Memory B cell (primary cell): ENCODE measurements around the gene PDE4D.
A peak's percentile ranks its signal among the peaks of the same experiment; 100 is the strongest.

Experiments used
- ATAC-seq: fragments of 150-1000 bp; cut with Tn5 transposase; 2 replicates; pipeline ENCODE4 v1.10.0; 2021; ENCODE audit warnings: low read depth, mild to moderate bottlenecking, moderate library complexity
- DNase-seq, 2 donors: peaks; one replicate each; pipeline ENCODE4 v3.0.0; 2022; ENCODE audit warnings: low spot score in 2 of 2
- H3K27ac Mint-ChIP-seq: one replicate; pipeline ENCODE4 v1.8.0; 2022; ENCODE audit warnings: mild to moderate bottlenecking, moderate library complexity, mixed read lengths
- H3K27me3 Mint-ChIP-seq: one replicate; pipeline ENCODE4 v1.8.0; 2022; ENCODE audit warnings: mixed read lengths
- H3K36me3 Mint-ChIP-seq: one replicate; pipeline ENCODE4 v1.8.0; 2022; ENCODE audit warnings: mild to moderate bottlenecking, mixed read lengths
- H3K4me1 Mint-ChIP-seq: one replicate; pipeline ENCODE4 v1.8.0; 2022; ENCODE audit warnings: mixed read lengths
- H3K4me3 Mint-ChIP-seq: one replicate; pipeline ENCODE4 v1.8.0; 2022; ENCODE audit warnings: mild to moderate bottlenecking, moderate library complexity, mixed read lengths
- H3K9me3 Mint-ChIP-seq: one replicate; pipeline ENCODE4 v1.8.0; 2022; ENCODE audit warnings: mixed read lengths

PDE4D gene

DNA sequence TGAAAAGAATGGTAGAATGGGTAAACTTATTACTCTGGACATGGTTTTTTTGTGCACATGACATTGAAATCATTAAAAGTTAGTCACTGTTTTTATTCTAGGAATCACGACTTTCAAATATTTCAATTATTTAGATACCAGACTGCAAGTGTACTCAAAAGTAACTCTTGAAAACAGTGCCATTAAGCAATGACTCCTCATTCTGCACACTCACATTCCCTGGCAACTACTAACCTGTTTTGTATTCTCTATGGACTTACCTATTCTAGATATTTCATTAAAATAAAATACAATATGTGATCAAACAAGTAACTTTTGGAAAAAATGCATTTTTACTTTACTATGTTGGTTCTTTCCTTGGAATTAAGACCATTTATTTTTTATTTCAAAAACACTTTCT, 607.0 kb downstream of the PDE4D start:
- DNase-seq = no peak
- ATAC-seq = no peak
- Mint-ChIP-seq H3K27me3 (peaks cover 2% of the 10 kb centered on the region), H3K4me1 (no peaks in the 10 kb centered on the region), H3K4me3 (no peak overlapping the region), H3K27ac (no peak overlapping the region), H3K36me3 (no peaks in the 10 kb centered on the region), H3K9me3 (no peaks in the 10 kb centered on the region)

DNA sequence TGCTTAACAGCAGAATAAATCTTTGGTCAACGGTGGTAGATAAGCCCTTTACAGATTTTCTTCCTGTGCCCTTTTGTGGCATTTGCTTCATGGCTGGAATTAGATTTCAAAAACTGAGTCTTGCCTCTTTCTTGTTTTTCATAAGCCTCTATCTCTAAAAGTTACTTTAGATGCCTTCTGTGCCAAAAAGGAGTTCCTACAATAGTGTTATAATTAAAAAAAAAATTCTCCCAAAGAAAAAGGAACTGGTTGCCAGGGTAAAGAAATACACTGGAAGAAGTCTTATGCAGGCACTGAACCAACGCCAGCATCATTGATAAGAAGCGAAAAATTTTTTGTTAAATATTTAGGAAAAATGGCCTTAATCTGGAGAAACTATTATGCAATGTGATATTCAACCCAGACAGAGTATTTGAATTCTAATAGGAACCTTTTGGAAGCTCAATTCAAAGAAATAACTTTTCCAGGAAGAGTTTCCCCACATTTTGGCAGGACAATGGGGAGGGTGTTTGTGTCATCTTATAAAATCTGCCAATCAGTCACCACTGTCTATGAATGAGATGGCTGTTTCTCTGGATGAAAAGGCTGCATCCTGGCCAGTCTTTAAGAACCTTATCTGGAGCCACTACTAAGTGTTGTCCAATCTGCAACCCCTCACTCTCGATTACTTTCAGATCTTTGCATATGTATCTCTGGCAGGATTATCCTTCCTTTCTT, 608.1 kb downstream of the PDE4D start:
- ATAC-seq (no peak), DNase-seq (no peak)
- no peak overlapping the region for H3K27ac Mint-ChIP-seq
- no peaks in the 10 kb centered on the region for H3K36me3 Mint-ChIP-seq
- H3K4me3 Mint-ChIP-seq = no peak overlapping the region
- peaks cover 2% of the 10 kb centered on the region for H3K27me3 Mint-ChIP-seq
- no peaks in the 10 kb centered on the region for H3K4me1 Mint-ChIP-seq
- no peaks in the 10 kb centered on the region for H3K9me3 Mint-ChIP-seq

DNA sequence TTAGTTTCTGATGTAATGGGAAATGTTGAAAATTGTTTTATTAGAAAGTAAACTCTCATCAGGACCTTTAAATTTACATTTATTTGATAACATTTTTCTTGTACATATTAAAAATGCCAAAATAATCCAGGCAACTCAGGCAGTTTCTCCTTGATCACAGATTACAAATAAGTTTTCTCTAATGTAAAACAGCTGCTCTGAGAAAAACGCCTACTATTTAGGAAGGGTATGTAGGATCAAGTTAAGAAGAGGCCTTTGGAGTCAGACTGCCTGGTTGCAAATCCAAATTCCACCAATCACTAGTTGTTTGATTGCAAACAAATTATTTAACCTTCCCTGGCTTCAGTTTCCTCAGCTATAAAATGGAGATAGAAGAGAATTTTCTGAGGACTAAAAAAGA, 610.8 kb downstream of the PDE4D start:
- H3K27ac Mint-ChIP-seq = no peak overlapping the region
- H3K9me3 Mint-ChIP-seq = no peaks in the 10 kb centered on the region
- DNase-seq = no peak
- peaks cover 2% of the 10 kb centered on the region for H3K27me3 Mint-ChIP-seq
- H3K36me3 Mint-ChIP-seq = no peaks in the 10 kb centered on the region
- ATAC-seq = no peak
- peaks cover 3% of the 10 kb centered on the region for H3K4me1 Mint-ChIP-seq
- no peak overlapping the region for H3K4me3 Mint-ChIP-seq

DNA sequence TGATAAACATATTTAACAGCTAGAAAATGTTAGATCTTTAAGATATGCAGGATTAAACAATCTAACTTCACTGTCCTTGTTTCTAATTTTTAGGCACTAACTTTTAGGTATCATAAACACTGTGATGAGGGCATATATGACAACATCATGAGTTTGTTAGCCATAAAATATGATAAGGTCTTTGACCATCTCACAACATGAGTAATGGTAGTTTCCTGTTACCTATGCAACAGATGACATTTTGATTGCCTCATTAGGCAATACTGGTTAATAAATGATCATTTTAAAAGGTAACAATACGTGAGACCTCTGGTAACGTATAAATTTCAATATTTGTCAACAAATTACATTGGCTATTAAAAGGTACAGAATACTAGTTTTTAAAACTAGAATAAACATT, 613.5 kb downstream of the PDE4D start:
- H3K4me1 Mint-ChIP-seq = peaks cover 10% of the 10 kb centered on the region
- ATAC-seq (no peak), DNase-seq (no peak)
- H3K27ac Mint-ChIP-seq = no peak overlapping the region
- H3K4me3 Mint-ChIP-seq = no peak overlapping the region
- H3K9me3 Mint-ChIP-seq = no peaks in the 10 kb centered on the region
- H3K27me3 Mint-ChIP-seq = peaks cover 2% of the 10 kb centered on the region
- no peaks in the 10 kb centered on the region for H3K36me3 Mint-ChIP-seq

DNA sequence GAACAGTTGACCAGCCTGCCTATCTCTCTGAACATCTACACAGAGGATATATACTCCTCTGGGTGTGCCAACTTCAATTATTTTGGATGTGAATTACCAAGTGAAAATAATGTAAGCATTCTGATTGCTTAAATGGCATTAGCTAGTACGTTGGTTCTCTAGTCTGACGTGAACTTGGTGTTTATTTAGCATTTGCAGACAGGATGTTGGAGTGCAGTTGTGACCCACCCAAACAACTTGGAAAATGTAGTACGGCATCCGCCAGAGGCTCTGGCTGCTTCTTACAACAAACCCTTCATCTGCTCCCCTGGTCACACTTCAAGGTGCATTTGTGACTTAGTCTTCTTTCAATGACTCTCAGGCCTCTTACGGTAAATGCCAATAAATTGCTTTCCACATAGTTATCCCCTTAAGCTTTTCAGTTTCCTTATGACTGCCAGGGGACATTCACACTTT, 616.6 kb downstream of the PDE4D start:
- H3K4me3 Mint-ChIP-seq = no peak overlapping the region
- no peaks in the 10 kb centered on the region for H3K36me3 Mint-ChIP-seq
- no peaks in the 10 kb centered on the region for H3K9me3 Mint-ChIP-seq
- H3K4me1 Mint-ChIP-seq = peaks cover 10% of the 10 kb centered on the region
- DNase-seq (no peak), ATAC-seq (no peak)
- no peak overlapping the region for H3K27ac Mint-ChIP-seq
- peaks cover 2% of the 10 kb centered on the region for H3K27me3 Mint-ChIP-seq

DNA sequence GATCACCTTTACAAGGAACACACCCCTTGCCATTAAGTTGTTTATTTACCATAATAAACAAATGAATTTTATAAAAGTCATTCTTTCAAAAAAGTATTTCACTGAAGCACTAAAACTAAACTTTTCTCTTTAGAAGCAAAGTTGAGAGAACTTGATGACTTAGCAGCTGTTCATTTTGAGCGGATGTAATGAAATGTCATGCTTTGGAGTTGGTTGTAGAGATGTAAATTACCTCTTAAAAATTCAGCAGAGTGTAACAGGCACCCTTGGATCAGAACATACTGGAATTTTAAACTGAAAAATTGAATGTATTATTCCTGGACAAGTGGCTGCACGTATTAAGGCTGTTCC, 617.2 kb downstream of the PDE4D start:
- DNase-seq = no peak
- ATAC-seq = peak; percentile 27
- H3K4me1 Mint-ChIP-seq = peaks cover 10% of the 10 kb centered on the region
- no peak overlapping the region for H3K27ac Mint-ChIP-seq
- H3K27me3 Mint-ChIP-seq = peaks cover 2% of the 10 kb centered on the region
- no peaks in the 10 kb centered on the region for H3K9me3 Mint-ChIP-seq
- no peak overlapping the region for H3K4me3 Mint-ChIP-seq
- H3K36me3 Mint-ChIP-seq = no peaks in the 10 kb centered on the region

DNA sequence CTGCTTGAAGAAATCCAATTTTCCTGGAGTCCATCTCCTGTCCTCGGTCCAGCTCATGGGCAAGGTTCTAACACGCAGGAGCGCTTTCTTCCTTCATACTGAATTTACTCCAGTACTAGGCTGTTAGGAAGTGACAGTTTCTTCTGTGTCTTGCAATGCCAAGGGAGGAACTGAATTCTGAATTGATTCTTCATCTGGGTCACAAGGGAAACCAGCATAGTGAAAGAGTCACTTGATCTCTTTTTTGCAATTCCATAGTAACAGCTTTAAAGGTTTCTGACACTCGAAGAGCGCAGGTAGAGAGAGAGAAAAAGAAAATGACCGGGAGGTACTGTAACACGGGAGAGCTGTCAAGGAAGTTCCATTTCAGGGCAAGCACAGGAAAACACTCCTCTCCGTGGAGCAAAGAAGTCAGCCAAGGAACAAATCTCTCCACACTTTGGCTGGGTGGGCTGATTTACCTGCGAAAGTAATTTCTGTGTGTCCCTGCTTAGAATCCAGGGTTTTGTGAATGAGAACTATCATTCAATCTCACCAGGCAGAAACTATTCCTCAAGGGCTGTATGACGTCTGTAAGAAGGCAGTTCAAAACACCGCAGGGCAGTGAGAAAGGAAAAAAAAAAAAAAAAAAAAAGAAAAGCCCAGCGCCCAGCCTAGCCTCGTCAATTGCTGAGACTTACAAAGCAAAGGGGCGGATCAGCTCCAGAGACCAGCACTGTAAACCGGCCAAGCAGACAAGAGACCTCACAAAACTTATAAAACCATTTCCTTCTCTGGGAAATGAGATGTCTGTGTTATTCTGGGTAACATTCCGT, 617.8 kb downstream of the PDE4D start:
- ATAC-seq (peak; percentile 57), DNase-seq (no peak)
- Mint-ChIP-seq H3K4me1 (peaks cover 10% of the 10 kb centered on the region), H3K9me3 (no peaks in the 10 kb centered on the region), H3K27me3 (peaks cover 2% of the 10 kb centered on the region), H3K27ac (peak overlapping the region; percentile 48), H3K36me3 (no peaks in the 10 kb centered on the region), H3K4me3 (peak overlapping the region; percentile 68)

DNA sequence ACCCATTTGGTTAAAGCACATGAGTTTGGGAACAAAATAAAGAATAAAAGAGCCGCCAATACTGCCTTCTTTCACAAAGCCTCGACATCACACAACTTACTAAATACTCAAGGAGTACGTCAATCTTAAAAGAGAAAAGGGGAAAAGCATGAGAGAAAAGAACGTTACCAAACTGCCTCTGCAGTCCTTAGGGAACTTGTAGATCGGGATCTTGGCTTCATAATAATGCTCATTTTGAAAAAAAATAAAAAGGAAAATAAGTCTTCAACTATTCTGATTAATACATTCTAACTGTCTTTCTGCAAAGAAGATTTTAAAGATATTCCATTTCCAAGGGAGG, 618.4 kb downstream of the PDE4D start:
- Mint-ChIP-seq H3K36me3 (no peaks in the 10 kb centered on the region), H3K4me3 (peak overlapping the region; percentile 68), H3K9me3 (no peaks in the 10 kb centered on the region), H3K27me3 (peaks cover 2% of the 10 kb centered on the region), H3K27ac (peak overlapping the region; percentile 48), H3K4me1 (peaks cover 10% of the 10 kb centered on the region)
- ATAC-seq (no peak), DNase-seq (no peak)

DNA sequence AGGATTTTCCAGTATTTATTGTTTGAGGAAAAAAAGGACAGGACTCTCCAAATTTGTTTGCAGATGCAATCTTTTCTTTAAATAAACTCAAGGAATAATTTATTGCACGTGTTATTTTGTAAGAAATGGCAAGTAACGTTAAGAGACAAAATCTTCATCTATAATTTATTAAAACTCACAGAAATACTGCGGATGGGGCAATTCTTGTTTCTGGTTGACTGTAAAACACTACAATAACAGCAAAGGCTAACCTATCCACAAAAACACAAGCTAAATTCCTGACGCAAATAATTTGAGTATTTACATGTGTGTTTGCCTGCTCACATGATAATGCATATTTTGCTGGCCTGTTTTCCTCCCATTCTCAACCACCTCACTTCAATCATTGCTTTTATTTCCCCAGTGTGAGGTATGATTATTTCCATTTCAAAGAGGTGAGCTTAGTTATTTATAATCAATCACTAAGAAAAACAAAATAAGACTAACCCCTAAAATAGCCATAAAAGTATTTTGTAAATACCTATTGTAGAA, 619.4 kb downstream of the PDE4D start:
- no peaks in the 10 kb centered on the region for H3K36me3 Mint-ChIP-seq
- peaks cover 2% of the 10 kb centered on the region for H3K27me3 Mint-ChIP-seq
- no peak overlapping the region for H3K27ac Mint-ChIP-seq
- H3K9me3 Mint-ChIP-seq = no peaks in the 10 kb centered on the region
- peaks cover 7% of the 10 kb centered on the region for H3K4me1 Mint-ChIP-seq
- DNase-seq (no peak), ATAC-seq (no peak)
- H3K4me3 Mint-ChIP-seq = no peak overlapping the region

DNA sequence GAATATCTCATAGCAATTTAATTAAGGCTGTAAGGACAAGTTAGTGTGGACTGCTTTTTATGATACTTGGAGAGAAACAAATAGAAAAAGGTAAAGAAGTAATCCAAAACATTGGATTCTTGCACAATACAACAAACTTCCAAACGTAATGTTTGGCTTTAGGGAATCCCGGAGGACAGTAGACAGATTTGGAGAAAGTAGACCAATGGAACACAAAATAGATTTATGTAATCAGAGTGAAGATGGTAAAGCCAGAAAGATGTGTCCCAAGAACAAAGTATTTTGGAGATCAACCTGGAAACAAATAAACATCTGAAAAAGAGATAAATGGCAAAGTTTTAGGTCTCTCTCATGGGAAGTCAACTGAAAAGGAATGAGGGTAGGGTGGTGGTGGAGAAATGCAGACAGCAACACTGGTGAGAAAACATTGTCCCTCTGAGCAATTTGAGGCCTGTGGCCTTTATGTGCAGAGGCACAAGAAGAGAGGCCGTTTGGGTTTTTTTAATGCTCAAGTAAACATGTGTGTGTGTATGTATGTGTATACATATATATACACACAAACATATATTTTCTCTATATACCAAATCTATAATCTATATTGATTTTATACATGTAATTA, 620.6 kb downstream of the PDE4D start:
- Mint-ChIP-seq H3K4me3 (no peak overlapping the region), H3K27me3 (peaks cover 2% of the 10 kb centered on the region), H3K27ac (no peak overlapping the region), H3K9me3 (no peaks in the 10 kb centered on the region), H3K4me1 (peaks cover 10% of the 10 kb centered on the region), H3K36me3 (no peaks in the 10 kb centered on the region)
- ATAC-seq (no peak), DNase-seq (no peak)

DNA sequence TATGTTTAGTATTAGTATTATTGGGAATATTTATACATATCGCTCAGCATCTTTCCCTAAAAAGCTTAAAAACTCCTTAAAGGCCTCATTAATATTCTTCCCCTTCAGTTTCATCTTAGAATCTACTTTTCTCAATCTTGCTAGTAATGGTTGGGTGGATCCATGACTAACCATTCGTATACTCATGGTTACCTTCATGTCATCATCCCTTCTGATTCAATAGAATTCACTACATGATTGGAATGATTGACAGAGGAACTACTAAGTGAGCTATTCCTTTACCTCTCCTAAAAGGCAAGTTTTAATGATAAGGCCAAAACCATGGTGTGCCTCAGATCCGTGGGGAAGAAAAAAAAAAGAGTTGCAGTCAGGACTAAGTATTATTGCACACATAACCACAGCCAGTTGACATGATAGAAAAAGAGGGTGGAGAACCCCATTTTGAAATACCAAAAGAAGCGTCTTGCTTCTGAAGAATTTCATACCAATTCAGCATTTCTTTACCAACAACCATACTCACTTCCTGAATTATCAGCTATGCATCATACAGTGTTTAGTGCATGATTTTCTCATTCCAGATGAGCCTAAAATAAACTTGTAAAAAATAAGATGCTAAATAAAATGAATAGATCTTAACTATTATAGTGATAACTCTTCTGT, 624.6 kb downstream of the PDE4D start:
- DNase-seq = no peak
- Mint-ChIP-seq H3K9me3 (no peaks in the 10 kb centered on the region), H3K4me3 (no peak overlapping the region), H3K27ac (no peak overlapping the region), H3K36me3 (no peaks in the 10 kb centered on the region), H3K4me1 (peaks cover 3% of the 10 kb centered on the region), H3K27me3 (no peaks in the 10 kb centered on the region)
- ATAC-seq = no peak

DNA sequence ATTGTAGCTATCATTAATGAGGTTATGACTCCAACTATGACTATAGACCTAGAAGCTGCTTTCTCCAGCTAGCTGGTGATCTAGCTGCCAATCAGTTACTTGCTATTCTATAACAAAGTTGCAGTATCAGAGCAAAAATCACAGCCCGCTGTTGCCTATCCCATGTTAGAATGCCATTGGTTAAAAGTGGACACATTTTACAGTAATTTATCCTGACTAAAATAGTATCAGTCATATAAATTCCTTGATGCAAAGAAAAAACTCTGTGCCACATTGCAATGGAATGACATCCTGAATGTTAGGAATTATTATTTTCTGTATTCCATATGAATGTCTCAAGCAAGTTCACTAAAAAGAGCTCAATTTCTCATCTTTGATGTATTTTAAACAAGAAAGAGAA, 626.5 kb downstream of the PDE4D start:
- H3K4me3 Mint-ChIP-seq = no peak overlapping the region
- H3K4me1 Mint-ChIP-seq = peaks cover 3% of the 10 kb centered on the region
- ATAC-seq (no peak), DNase-seq (no peak)
- H3K9me3 Mint-ChIP-seq = no peaks in the 10 kb centered on the region
- no peaks in the 10 kb centered on the region for H3K27me3 Mint-ChIP-seq
- H3K36me3 Mint-ChIP-seq = no peaks in the 10 kb centered on the region
- no peak overlapping the region for H3K27ac Mint-ChIP-seq

DNA sequence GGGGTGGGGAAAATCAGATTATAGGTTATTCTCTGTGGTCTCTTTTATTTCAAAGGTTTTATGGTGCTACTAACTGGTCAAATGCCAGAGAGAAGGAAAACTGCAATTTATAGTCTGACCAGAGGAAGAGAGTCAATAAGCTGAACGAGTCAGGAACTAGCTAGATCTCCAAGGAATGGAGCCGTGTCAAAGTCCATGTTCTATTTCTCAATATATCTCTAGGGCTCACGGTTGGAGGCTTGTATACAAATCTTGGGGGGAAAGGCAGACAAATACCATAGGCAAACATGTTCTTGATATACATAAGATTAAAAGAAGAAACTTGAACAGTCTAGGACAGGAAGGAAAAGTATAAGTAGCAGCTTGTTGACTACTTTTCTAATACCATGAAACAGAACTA, 627.1 kb downstream of the PDE4D start:
- no peak overlapping the region for H3K27ac Mint-ChIP-seq
- no peaks in the 10 kb centered on the region for H3K9me3 Mint-ChIP-seq
- ATAC-seq = no peak

More for the DNA sequence above, 627.1 kb downstream of the PDE4D start:
- Mint-ChIP-seq H3K36me3 (no peaks in the 10 kb centered on the region), H3K27me3 (no peaks in the 10 kb centered on the region), H3K4me1 (peaks cover 3% of the 10 kb centered on the region), H3K4me3 (no peak overlapping the region)
- DNase-seq = no peak
